Embryonic facial prominence (tissue), 1 donor: ENCODE measurements around the gene LIN54.
"Not testable (repeated sequence)": the region's sequence is repeated elsewhere in the genome, so short reads cannot be mapped to it uniquely, and the experiment has no call there.

Source experiments
- DNase-seq: peaks from one replicate; pipeline ENCODE4 v3.0.0-alpha.2; 2016; ENCODE audit errors: extremely low spot score

The LIN54 gene

DNA sequence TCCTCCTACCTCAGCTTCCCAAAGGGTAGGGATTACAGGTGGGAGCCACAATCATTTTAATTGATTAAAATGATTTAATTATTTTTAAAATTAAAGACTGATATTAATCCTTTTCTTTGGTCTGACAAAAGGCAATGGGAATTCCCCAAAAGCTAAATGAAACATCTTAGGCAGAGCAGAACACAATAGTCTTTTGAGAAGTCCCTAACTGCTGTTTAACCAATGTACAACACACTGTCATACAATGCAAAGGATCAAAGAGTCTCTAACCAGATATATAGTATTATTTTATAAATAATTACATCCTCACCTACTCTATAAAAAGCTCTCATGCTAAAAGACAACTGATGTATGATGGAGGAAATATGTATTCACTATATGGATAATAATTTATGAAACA is 63.1 kb downstream of the LIN54 start:
- no peak for DNase-seq

DNA sequence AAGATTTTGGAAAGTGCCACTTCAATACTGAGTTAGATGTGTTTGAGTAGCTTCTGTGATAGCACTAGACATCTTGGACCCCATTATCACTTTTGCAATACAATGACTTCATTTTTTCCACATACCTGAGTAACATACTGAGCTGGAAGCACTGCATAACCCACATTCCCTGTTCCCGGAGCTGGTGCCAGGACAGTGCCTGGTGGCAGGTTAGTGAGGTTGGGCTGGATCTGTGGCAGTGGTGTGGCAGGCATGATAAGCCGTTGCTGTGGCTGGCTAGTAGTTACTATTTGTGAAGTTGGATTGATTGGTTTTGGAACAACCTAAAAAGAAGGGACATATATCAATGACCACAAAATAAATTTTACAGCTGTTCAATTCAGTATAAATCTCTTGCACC is 71.2 kb downstream of the LIN54 start:
- no peak for DNase-seq

DNA sequence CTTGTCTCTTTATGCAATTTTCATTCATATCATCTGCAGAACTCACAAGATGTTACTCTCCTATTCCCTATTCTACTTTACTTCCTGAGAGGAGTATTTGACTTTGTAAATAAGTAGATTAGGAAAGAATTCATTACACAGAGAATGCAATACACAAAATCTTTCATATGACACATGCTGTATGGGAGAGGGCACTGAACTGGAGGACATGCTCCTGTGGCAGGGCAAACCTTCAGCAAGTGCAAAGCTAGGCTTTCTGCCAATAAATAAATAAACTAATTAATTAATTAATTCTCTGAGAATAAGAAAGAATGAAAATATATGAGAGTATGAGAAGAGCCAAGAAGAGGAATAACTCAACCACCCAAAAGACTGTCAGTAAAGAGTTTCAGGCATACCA is 76.2 kb downstream of the LIN54 start:
- DNase-seq: no peak

DNA sequence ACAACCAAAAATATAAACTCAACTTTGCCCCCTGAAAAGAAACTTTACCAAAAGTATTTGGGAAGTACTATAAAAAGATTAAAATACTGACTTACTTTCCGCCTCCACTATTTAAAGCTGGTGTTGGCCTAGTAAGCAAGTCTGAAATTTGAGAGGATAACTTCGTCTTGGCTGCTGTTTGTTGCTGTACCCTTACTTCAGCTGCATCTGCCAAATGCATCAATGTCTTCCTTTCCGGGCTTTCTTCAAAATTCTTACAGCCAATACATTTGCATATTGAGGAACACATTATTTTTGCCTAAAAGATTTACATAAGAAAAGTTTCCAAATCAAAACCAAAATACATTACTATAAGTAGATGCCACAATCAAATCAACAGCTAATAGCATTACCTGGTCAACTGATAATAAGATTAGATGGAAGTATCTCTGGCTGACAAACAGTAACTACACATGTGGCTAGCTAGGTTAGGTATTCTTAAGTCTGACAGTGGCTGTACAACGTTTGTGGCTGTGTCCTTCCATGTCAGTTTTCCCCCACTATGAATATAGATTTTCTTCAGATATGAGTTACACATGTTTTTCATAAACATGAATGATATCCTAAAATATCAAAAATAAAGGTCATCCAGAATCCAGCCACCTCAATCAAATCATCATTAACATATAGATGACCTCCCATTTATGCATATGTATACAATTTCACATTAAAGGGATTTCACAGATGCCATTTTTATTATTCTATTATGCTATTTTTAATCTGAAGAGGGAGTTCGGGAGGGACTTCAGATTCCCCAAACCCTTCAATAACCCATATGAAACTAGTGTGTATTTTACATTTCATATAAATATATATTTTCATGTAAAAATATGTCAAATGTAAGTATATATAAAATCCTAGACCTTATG is 79.5 kb downstream of the LIN54 start:
- DNase-seq: peak; percentile 10

DNA sequence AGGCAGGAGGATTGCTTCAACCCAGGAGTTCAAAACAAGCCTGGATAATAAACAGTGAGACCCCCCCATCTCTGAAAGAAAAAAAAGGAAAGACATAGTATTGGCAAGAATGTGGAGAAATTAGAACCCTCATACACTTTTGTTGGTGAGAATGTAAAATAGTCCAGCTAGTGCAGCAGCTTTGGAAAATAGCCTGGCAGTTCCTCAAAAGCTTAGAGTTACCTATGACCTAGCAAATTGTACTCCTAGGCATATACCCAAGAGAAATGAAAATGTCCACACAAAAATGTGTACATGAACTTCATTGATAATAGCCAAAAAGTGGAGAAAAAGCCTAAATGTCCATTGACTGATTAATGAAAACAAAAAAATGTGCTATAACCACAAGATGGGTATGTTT is 88.8 kb downstream of the LIN54 start:
- DNase-seq: no peak

DNA sequence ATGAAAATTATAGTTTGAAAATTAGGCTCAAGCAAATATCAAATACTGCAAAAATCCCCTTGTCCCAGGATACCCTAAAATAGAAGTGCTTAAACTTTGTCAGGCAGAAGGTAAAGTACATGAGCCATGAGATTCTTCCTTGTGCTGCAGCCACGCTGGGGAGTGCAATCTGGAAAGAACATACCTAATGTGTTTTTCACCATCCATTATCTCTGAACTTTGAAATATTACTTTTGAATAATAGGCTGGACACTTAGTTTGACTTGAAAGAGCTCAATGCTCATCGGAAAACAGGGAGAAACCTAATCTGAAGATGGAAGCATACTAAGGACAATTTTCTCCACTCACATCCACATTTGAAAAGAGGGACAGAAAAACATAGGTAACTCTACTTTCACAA is 91.2 kb downstream of the LIN54 start:
- DNase-seq: no peak

DNA sequence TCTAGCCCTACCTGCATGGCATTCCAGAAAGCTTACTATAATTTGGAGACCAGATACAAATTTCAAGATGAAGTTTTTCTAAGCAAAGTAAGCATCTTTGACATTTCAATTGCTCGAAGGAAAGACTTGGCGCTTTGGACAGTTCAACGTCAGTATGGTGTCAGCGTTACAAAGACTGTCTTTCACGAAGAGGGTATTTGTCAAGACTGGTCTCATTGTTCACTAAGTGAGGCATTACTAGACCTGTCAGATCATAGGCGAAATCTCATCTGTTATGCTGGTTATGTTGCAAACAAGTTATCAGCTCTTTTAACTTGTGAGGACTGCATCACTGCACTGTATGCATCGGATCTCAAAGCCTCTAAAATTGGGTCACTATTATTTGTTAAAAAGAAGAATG is 92.5 kb downstream of the LIN54 start:
- no peak for DNase-seq

DNA sequence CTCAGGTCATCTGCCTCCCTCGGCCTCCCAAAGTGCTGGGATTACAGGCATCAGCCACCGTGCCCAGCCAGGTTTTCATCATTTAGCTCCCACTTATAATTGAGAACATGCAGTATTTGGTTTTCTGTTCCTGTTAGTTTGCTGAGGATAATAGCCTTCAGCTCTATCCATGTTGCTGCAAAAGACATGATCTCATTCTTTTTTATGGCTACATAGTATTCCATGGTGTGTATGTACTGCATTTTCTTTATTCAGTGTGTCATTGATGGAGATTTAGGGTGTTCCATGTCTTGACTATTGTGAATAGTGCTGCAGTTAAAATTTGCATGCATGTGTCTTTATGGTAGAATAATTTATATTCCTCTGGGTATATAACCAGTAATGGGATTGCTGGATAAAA is 96.7 kb downstream of the LIN54 start:
- DNase-seq: not testable (repeated sequence)

DNA sequence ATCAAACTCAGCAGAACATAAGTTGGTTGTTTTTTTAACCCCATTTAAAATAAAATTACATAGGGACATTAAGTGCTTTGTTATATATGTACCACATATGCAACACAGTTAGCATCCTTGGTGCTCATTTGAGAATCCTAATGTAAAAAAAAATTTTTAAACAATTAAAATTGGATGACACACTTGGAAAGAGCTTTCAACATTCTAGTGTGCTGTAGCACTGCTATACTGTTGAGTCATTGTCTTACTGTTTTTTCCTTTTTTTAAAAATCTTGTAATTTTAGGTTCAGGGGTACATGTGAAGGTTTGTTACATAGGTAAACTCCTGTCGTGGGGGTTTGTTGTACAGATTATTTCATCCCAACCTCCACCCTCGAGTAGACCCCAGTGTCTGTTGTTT is 97.3 kb downstream of the LIN54 start:
- DNase-seq: no peak

DNA sequence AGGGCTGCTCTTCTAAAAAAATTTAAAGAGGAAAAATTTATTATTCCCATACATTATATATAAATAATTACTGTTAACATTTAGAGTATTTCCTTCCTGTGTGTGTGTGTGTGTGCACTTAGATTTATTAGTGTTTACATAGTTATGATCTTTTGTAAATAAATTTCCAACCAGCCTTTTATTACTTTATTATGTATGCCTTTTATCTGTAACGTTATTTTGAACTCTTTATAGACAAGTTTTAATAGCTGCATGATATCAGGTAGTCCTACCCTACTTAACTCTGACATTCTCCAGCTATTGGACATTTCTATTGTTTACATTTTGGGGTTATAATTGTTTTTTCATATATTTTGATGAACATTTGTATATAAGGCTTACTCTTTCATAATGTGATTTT is 101.3 kb downstream of the LIN54 start:
- no peak for DNase-seq

DNA sequence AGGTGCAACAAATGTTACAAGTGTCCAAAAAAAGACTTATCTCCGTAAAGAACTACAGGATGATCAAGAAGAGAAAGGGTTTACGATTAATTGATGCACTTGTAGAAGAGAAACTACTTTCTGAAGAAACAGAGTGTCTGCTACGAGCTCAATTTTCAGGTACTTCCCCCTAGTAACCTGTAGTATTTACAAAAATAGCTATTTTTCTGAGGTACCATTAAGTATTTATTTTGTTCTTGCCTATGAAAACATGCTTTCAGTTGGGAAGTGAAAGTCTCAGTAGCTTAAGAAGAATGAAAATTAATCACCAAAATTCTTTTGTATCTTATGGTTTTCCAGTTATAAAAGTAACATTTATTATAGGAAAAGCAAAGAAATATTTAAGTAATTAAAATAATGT is 104.2 kb downstream of the LIN54 start:
- no peak for DNase-seq

DNA sequence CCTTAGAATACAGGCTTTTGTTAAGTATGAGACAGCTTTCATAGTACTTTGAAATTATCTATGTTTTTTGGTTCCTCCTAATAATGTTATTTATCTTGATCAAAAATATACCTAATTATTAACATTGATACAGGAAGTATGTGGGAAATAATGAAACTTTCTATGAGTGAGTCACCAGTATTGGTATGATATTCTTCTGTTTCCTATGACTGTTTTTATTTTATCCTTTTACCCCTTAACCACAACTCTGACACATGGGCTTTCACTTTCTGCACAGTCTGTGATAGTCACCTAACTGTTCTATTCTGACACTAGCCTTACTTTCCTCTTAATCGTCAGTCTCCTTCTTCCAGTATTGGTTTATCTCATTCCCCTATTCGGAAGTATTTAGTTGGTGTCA is 105.4 kb downstream of the LIN54 start:
- DNase-seq: no peak

DNA sequence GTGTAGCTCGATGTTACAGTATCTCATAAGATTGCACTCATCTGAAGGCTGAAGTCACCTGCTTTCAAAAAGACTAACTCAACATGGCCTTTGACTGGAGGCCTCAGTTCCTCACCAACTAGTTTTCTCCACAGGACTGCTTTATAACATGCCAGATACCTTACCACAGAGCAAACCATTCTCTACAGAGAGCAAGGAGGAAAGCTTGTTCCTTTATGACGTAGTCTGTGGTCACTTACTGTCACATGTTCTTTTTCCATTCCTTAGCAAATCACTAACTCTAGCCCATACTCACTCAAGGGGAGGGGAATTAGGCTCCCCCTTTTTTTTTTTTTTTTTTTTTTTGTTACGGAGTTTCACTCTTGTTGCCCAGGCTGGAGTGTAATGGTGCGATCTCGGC is 106.9 kb downstream of the LIN54 start:
- DNase-seq: no peak

DNA sequence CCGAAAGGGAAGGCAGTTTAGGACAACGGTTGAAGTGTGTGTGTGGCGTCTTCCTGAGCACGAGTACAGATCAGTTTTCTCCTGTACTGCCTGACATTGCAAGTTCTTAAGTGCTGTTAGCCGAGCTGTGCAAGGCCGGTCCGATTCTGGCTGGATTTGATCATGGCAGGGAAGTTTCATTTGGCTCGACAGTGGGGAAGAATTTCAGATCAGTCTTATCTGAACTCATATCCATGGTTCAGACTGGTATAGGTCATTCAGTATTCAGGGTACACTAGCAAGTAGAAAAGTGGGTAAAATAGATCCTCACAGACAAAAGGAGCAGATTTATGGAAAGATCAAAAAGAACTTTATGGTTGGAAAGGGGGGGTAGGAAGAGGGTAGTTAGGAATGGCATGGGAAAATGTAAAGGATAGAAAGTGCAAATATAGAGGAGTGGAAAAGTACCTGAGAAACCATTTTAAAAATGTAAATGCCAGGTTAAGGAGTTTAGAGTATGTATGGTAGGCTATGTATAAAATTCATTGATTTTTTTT is 109.4 kb downstream of the LIN54 start:
- DNase-seq: no peak

DNA sequence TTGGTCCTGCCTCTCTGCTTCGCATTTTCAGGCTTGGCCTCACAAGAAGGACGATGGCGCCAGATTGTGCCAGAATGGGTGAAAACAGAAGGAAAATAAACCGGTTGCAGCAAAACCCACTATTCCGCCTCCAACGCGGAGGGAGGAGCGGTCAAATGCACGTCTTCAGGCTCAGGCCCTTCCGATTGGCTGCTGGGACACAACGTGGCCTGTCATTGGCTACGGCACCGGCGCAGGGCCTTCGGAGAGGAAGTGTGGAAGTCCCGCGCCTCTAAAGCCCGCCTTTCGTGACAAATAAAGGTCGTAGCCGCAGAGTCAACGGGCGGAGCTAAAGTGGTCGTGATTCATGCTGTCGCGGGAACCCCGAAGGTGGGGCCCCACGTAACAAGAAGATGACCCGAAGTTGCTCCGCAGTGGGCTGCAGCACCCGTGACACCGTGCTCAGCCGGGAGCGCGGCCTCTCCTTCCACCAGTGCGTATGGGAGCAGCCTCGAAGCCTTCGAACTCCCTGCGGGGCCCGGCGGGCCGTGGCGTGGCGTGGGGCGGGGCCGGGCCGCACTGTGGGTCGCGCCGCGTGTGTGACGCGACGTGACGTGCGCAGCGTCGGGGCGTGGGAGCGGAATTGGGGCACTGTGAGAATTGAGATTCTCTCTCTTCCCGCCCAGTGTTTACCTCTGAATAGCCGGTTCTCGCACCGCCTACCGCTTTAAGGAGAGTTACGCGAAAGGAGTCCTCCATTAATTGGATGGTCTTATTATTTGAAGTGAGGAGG is 110.0 kb downstream of the LIN54 start, which contains the start of gene THAP9:
Gene THAP9, plus strand, starts transcription at position 325 of the 772 bp plus-strand sequence. Its CDS starts 68 bp downstream, at position 393.
- DNase-seq: peak; percentile 99

DNA sequence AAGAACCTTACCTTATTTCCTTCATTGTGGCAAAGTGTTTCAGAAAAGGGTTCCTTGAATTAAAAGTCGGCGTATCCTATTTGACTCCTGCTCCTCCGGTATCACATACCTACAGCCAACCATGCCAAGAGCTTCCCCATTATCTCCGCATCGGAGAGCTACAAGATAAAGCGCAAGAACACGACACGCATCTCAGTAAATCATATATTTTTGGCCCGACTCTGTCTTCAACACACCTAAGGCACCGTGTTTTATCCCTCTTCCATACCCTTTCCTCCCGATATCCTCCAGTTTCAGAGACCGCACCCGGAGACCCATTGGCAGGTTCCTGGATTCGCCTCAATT is 110.6 kb downstream of the LIN54 start:
- peak; percentile 14 for DNase-seq

DNA sequence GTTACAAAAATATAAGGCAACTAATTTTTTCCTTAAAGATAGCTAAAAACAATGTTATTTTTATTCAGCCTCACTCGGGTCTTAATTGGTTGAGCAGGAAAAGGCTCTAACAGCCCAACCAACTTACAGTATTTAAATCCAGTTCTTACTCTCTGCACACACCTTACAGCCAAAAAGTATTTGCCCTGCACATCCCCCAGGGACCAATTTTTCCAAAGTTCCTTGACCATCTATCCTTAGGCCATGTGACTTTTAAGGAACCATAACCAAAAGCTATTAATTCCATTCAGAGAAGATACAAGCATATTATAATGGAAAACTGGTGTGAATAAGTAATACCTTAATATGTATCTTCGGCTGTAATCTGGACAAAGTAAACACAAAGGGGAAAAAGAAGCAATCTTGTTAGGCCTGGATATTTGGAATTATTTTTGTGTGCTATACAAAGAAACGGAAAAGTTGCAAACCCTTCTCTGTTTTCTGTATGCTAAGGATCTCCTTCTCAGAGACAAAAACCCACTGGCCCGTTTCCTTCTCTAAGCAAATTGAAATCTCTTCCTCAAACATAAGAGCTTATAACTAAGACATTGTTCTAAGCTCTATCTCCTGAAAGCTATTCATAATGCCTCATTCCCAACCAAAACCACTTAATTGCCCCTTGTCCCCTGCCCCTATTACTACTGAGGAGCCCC is 111.1 kb downstream of the LIN54 start:
- no peak for DNase-seq

DNA sequence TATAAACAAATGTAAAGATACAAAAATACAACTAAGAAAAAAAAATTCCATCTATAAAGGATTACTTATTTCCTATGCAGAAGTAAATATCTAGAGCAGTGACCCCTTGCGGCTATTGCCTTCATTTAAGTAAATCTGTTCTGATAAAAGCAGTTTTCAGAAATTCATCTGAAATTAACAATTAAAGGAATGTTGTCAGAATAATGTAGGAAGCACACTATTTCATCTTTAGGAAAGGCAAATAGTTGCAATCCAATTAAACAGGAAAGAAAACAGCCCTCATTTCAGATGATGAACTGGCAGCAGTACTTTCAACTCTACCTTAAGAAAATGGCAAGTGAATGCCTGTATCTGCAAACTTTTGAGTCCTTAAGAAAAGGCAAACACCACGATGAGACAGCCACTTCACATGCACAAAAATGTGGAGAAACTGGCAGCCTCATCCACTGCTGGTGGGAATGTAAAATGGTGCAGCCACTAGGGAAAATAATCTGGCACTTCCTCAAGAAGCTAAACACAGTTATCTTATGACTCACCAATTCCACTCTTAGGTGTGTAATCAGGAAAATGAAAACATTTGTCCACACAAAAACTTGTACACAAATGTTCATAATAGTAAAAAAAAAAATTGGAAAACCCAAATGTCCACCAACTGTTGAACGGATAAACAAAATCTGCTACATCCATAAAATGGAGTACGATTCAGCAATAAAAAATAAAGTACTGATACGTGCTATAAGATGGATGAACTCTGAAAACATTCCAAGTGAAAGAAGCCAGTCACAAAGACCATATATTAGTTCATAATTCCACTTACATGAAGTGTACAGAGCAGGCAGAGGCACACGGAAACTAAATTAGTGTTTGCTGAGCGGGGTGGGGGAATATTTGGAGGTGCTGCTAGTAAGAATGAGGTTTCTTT is 112.0 kb downstream of the LIN54 start:
- no peak for DNase-seq

DNA sequence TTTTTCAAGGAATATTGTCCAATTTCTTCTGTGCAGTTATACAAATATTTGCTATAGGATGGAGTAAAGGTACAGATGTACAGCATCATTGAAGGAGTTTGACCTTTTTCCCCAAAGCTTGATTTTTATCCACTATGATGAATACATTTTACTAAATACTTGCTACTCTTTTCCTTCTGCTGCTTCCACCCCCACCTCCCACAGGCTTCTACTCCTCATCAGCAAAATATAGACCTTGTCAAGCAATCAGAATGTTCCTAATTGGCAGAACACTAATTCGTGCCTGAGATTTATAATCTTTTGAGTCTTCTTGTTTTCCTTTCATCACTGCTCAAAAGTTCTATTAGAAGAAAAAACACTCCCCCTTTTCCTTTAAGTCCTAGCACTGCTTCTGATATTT is 113.9 kb downstream of the LIN54 start:
- DNase-seq: no peak

DNA sequence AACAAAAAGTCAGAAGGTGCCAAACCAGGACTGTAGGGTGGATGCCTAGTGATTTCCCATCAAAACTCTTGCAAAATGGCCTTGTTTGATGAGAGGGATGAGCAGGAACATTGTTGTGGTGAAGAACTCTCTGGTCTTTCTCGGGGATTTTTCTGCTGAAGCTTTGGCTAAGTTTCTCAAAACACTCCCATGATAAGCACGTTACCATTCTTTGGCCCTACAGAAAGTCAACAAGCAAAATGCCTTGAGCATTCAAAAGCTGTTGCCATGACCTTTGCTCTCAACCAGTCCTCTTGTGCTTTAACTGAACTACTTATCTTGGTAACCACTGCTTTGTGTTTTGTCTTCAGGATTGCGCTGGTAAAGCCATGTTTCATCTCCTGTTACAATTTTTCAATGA is 116.7 kb downstream of the LIN54 start:
- no peak for DNase-seq

DNA sequence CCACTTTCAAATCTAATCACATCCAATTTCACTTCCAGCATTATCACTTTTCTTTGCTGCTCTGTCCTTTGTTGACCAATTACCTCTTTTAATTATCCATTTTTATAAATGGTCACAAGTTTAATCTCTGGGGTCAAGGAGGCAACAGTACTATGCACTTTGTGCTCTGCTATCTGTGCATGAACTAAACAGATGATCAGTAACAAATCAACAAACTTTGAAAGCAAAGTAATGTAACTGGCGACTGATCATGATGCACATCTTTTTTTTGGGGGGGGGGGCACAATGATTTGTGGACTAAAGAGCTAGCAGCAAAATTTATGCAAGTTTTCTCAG is 118.2 kb downstream of the LIN54 start:
- DNase-seq: no peak
